IMR-90 (cell line): ENCODE data around the gene OR5AK2.

Experiments used
- CTCF ChIP-seq: conservative IDR thresholded peaks from 2 replicates; pipeline ENCODE4 v1.5.1; 2012; ENCODE audit warnings: mild to moderate bottlenecking, low read depth, low read length, improper control_type of control experiment
- NFE2L2 ChIP-seq: fragments of 150-350 bp; IDR thresholded peaks from 2 replicates; pipeline ENCODE4 v1.6.1; 2016; ENCODE audit warnings: low read depth, mild to moderate bottlenecking, low read length
- RFX5 ChIP-seq: IDR thresholded peaks from 2 replicates; pipeline ENCODE4 v1.8.0; 2012; ENCODE audit warnings: low read depth, mild to moderate bottlenecking, low read length, moderate library complexity

DNA sequence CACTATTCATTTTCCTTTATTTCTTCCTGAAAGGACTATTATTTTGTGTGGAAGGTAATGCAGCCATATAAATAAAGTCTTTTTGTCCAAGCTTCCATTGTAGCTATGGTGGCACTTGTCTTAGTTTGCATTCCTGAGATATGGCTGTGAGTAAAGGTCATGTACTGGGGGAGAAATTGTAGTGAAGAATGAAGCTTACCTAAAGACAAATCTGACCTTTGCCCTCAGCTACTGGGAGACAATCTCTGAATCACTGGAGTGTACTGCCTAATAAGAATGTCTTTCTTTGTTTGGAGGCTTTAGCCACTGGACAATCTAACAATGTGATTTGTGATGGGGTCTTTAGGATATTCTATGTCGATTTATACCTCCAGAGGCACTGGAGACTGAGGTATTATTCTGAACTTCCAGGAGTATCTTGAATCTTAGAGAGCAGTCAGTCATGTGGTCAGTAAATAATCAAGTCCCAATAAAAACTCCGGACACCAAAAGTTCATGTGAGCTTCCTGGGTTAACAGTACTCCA lies 39.7 kb upstream of the OR5AK2 start:
- TF ChIP-seq RFX5 (no peak), CTCF (no peak), NFE2L2 (no peak)
